ENCODE results near the gene EVA1A. TPM values are rescaled to one million over a fixed set of nuclear protein-coding genes. Genes with fewer than 3 reads are reported as not detected.

The EVA1A gene
- total and polyA plus RNA-seq, 4 donors = 45.7 to 206 (median 100) TPM

GRCh38 chr2:75447176-75447575, 113.6 kb downstream of the EVA1A start:
- no peak overlapping the region for H3K4me3 ChIP-seq (ENCODE audit: low read depth in 1 of 3, low read length in 3 of 3)
- no peak overlapping the region for H3K9ac ChIP-seq (ENCODE audit: low read depth in 1 of 2, low read length in 2 of 2)
- H3K27ac ChIP-seq (ENCODE audit: low read depth in 1 of 2, low read length in 2 of 2) = no peak overlapping the region
- H3K36me3 ChIP-seq (ENCODE audit: control insufficient read depth in 4 of 4, insufficient read depth in 3 of 4, low read depth in 1 of 4, low read length in 3 of 4) = no peaks in the 10 kb centered on the region
- no peak for DNase-seq (ENCODE audit: low spot score)
- TF ChIP-seq, protein P1, sequence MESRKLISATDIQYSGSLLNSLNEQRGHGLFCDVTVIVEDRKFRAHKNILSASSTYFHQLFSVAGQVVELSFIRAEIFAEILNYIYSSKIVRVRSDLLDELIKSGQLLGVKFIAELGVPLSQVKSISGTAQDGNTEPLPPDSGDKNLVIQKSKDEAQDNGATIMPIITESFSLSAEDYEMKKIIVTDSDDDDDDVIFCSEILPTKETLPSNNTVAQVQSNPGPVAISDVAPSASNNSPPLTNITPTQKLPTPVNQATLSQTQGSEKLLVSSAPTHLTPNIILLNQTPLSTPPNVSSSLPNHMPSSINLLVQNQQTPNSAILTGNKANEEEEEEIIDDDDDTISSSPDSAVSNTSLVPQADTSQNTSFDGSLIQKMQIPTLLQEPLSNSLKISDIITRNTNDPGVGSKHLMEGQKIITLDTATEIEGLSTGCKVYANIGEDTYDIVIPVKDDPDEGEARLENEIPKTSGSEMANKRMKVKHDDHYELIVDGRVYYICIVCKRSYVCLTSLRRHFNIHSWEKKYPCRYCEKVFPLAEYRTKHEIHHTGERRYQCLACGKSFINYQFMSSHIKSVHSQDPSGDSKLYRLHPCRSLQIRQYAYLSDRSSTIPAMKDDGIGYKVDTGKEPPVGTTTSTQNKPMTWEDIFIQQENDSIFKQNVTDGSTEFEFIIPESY (IDR thresholded peaks at IDR 0.05) = no peak
- TF ChIP-seq, protein P2, sequence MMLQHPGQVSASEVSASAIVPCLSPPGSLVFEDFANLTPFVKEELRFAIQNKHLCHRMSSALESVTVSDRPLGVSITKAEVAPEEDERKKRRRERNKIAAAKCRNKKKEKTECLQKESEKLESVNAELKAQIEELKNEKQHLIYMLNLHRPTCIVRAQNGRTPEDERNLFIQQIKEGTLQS (IDR thresholded peaks at IDR 0.05) = no peak
- TF ChIP-seq, protein P3, sequence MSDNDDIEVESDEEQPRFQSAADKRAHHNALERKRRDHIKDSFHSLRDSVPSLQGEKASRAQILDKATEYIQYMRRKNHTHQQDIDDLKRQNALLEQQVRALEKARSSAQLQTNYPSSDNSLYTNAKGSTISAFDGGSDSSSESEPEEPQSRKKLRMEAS (IDR thresholded peaks at IDR 0.05) = no peak
- TF ChIP-seq NR2F2 (IDR thresholded peaks at IDR 0.05) (no peak), TAF1 (conservative IDR thresholded peaks at IDR 0.05) (no peak), YY1 (IDR thresholded peaks at IDR 0.05) (no peak), HNF4A (conservative IDR thresholded peaks at IDR 0.05) (no peak), EGR1 (IDR thresholded peaks at IDR 0.05; ENCODE audit: low read depth in 2 of 2) (no peak), FOXA1 (IDR thresholded peaks at IDR 0.05) (no peak), FOXA2 (IDR thresholded peaks at IDR 0.05) (no peak), GABPA (IDR thresholded peaks at IDR 0.05 in 1 of 2, conservative IDR thresholded peaks at IDR 0.05 in 1 of 2) (no peak), REST (IDR thresholded peaks at IDR 0.05) (no peak)
- TF ChIP-seq, protein P4, sequence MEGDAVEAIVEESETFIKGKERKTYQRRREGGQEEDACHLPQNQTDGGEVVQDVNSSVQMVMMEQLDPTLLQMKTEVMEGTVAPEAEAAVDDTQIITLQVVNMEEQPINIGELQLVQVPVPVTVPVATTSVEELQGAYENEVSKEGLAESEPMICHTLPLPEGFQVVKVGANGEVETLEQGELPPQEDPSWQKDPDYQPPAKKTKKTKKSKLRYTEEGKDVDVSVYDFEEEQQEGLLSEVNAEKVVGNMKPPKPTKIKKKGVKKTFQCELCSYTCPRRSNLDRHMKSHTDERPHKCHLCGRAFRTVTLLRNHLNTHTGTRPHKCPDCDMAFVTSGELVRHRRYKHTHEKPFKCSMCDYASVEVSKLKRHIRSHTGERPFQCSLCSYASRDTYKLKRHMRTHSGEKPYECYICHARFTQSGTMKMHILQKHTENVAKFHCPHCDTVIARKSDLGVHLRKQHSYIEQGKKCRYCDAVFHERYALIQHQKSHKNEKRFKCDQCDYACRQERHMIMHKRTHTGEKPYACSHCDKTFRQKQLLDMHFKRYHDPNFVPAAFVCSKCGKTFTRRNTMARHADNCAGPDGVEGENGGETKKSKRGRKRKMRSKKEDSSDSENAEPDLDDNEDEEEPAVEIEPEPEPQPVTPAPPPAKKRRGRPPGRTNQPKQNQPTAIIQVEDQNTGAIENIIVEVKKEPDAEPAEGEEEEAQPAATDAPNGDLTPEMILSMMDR (IDR thresholded peaks at IDR 0.05; ENCODE audit: low read depth, low read length, missing input control) = no peak
- no peaks in the 10 kb centered on the region for H3K9me3 ChIP-seq (ENCODE audit: control insufficient read depth in 4 of 4, low read length in 3 of 4)
- WGBS = 93% methylated on average over 5 of the region's 5 CpGs
- H3K27me3 ChIP-seq (ENCODE audit: control insufficient read depth in 4 of 4, insufficient read depth in 4 of 4, low read length in 3 of 4) = no peaks in the 10 kb centered on the region
- no peaks in the 10 kb centered on the region for H3K4me1 ChIP-seq (ENCODE audit: control insufficient read depth in 4 of 4, insufficient read depth in 4 of 4, low read length in 3 of 4)

Small RNA genes within 50 kb of the gene (small RNA-seq; reads per million reads assigned to genes)
- gene RF01233 = not detected

Other genes with a start within 250 kb of the EVA1A start
- gene MRPL19, start 85.8 kb upstream of the EVA1A start, total RNA-seq = 10 to 100 TPM; 34.8 to 35.6 TPM
- gene MRPL19, start 85.8 kb upstream of the EVA1A start, polyA plus RNA-seq = 10 to 100 TPM; 49.5 to 58.5 TPM
- gene GCFC2, start 150.0 kb upstream of the EVA1A start, total RNA-seq = 10 to 100 TPM; 16.2 to 18.2 TPM
- gene GCFC2, start 150.0 kb upstream of the EVA1A start, polyA plus RNA-seq = 10 to 100 TPM; 10.4 to 28.2 TPM